ENCODE data around the gene GPR108.

GPR108 gene

GRCh38 chr19:6736169-6736916, 1.0 kb downstream of the GPR108 start:
- peak; percentile 65 for DNase-seq

- DNase-seq, result no peak
Observed at GRCh38 chr19:6735181-6735911, 2.0 kb downstream of the GPR108 start.

GRCh38 chr19:6734096-6734696, 3.2 kb downstream of the GPR108 start:
- no peak for DNase-seq

GRCh38 chr19:6733338-6734095, 3.9 kb downstream of the GPR108 start:
- DNase-seq, result no peak

- DNase-seq, result no peak
Observed at GRCh38 chr19:6732803-6733337, 4.5 kb downstream of the GPR108 start.

GRCh38 chr19:6731822-6732221, 5.6 kb downstream of the GPR108 start:
- DNase-seq, result no peak

GRCh38 chr19:6730941-6731670, 6.3 kb downstream of the GPR108 start:
- DNase-seq, result no peak

- DNase-seq, result no peak
Observed at GRCh38 chr19:6730153-6730804, 7.1 kb downstream of the GPR108 start.

GRCh38 chr19:6729573-6730152, 7.7 kb downstream of the GPR108 start:
- DNase-seq, result no peak

- no peak for DNase-seq
Observed at GRCh38 chr19:6728346-6728745, 9.0 kb downstream of the GPR108 start.

GRCh38 chr19:6725513-6726231, 11.7 kb downstream of the GPR108 start:
- no peak for DNase-seq

GRCh38 chr19:6724631-6725492, 12.5 kb downstream of the GPR108 start:
- DNase-seq, result no peak

- DNase-seq, result no peak
Observed at GRCh38 chr19:6723738-6724137, 13.6 kb downstream of the GPR108 start.

GRCh38 chr19:6723108-6723618, 14.2 kb downstream of the GPR108 start:
- DNase-seq, result no peak

- no peak for DNase-seq
Observed at GRCh38 chr19:6721773-6722172, 15.6 kb downstream of the GPR108 start.

GRCh38 chr19:6721138-6721474, 16.3 kb downstream of the GPR108 start:
- DNase-seq, result no peak

- DNase-seq, result no peak
Observed at GRCh38 chr19:6720369-6721137, 16.8 kb downstream of the GPR108 start, which contains the start of gene C3. Gene C3 (minus strand): TSS chr19:6720650. CDS start chr19:6720589, 61 bp downstream.

GRCh38 chr19:6719992-6720368, 17.4 kb downstream of the GPR108 start:
- no peak for DNase-seq

GRCh38 chr19:6719540-6719861, 17.9 kb downstream of the GPR108 start:
- no peak for DNase-seq

All from NCI-H1436 (cell line).